ENCODE measurements around the gene SYNPO.

SYNPO gene

GRCh38 chr5:150607991-150608390 is 32.5 kb upstream of the SYNPO start:
- FAIRE-seq (no peak), DNase-seq (ENCODE audit: insufficient read length, low spot score) (no peak)
- TF ChIP-seq CTCF (IDR thresholded peaks at IDR 0.05; ENCODE audit: insufficient read depth, missing control alignments) = no peak

GRCh38 chr5:150608991-150609390 is 31.5 kb upstream of the SYNPO start:
- TF ChIP-seq CTCF (IDR thresholded peaks at IDR 0.05; ENCODE audit: insufficient read depth, missing control alignments) = no peak
- DNase-seq (ENCODE audit: insufficient read length, low spot score) = no peak
- no peak for FAIRE-seq

GRCh38 chr5:150609843-150610584 is 30.4 kb upstream of the SYNPO start:
- no peak for FAIRE-seq
- no peak for DNase-seq (ENCODE audit: insufficient read length, low spot score)
- TF ChIP-seq CTCF (IDR thresholded peaks at IDR 0.05; ENCODE audit: insufficient read depth, missing control alignments) = no peak

- DNase-seq (ENCODE audit: insufficient read length, low spot score) (no peak), FAIRE-seq (no peak)
- TF ChIP-seq CTCF (IDR thresholded peaks at IDR 0.05; ENCODE audit: insufficient read depth, missing control alignments) = no peak
Measured at GRCh38 chr5:150611026-150611425, 29.4 kb upstream of the SYNPO start.

GRCh38 chr5:150612405-150612804 is 28.1 kb upstream of the SYNPO start:
- no peak for FAIRE-seq
- no peak for TF ChIP-seq CTCF (IDR thresholded peaks at IDR 0.05; ENCODE audit: insufficient read depth, missing control alignments)

GRCh38 chr5:150612905-150613670 is 27.4 kb upstream of the SYNPO start:
- DNase-seq (ENCODE audit: insufficient read length, low spot score) (no peak), FAIRE-seq (no peak)
- TF ChIP-seq CTCF (IDR thresholded peaks at IDR 0.05; ENCODE audit: insufficient read depth, missing control alignments) = no peak

More at GRCh38 chr5:150612405-150612804, 28.1 kb upstream of the SYNPO start:
- no peak for DNase-seq (ENCODE audit: insufficient read length, low spot score)

All from D721Med (cell line).